Keratinocyte (primary cell): ENCODE measurements around the gene ZCCHC24. TPM values are rescaled to one million over a fixed set of nuclear protein-coding genes. Genes with fewer than 3 reads are reported as not detected.

Experiments used
- DNase-seq: peaks from one replicate; pipeline ENCODE4 v3.0.0-alpha.2; 2011; ENCODE audit warnings: low read depth, missing footprints, low spot score
- FAIRE-seq: peaks from 2 replicates; lab custom pipeline; 2011; peaks lifted over from hg19 to GRCh38; lab: Jason Lieb, UNC
- H2AFZ ChIP-seq: 2 replicates; pipeline ENCODE4 v1.6.0; 2012; ENCODE audit warnings: low read length, control low read depth, inconsistent platforms; ENCODE audit not compliant: control insufficient read depth
- H3K27ac ChIP-seq: 2 replicates; pipeline ENCODE4 v1.5.1; 2011; ENCODE audit warnings: low read length; ENCODE audit not compliant: control insufficient read depth, insufficient read depth
- H3K27me3 ChIP-seq: 3 replicates; pipeline ENCODE4 v1.6.0; 2011; ENCODE audit warnings: low read length; ENCODE audit not compliant: control insufficient read depth, insufficient read depth; ENCODE audit errors: extremely low read depth
- H3K36me3 ChIP-seq, 2 experiments: 2 replicates in 1 of 2; 3 replicates in 1 of 2; pipeline ENCODE4 v1.5.1; 2011; ENCODE audit warnings: low read length in 2 of 2, mild to moderate bottlenecking in 1 of 2; ENCODE audit not compliant: control insufficient read depth in 2 of 2, insufficient read depth in 2 of 2; ENCODE audit errors: extremely low read depth in 1 of 2
- H3K4me1 ChIP-seq: 3 replicates; pipeline ENCODE4 v1.5.1; 2011; ENCODE audit warnings: low read length; ENCODE audit not compliant: control insufficient read depth, insufficient read depth; ENCODE audit errors: extremely low read depth
- H3K4me2 ChIP-seq: 3 replicates; pipeline ENCODE4 v1.6.0; 2011; ENCODE audit warnings: low read depth, low read length; ENCODE audit not compliant: control insufficient read depth, insufficient read depth; ENCODE audit errors: extremely low read depth
- H3K4me3 ChIP-seq, 3 experiments: fragments of 200-600 bp in 1 of 3; sonication (generic) in 1 of 3; 2 replicates in 2 of 3; 3 replicates in 1 of 3; pipeline ENCODE4 v1.5.1; 2011 to 2016; ENCODE audit warnings: low read length in 3 of 3, mild to moderate bottlenecking in 3 of 3, control low read depth in 2 of 3, inconsistent platforms in 1 of 3, low read depth in 1 of 3, mixed read lengths in 1 of 3, mixed run types in 1 of 3, moderate library complexity in 1 of 3; ENCODE audit not compliant: control insufficient read depth in 2 of 3, insufficient read depth in 2 of 3; ENCODE audit errors: extremely low read depth in 1 of 3
- H3K79me2 ChIP-seq: 2 replicates; pipeline ENCODE4 v1.6.0; 2012; ENCODE audit warnings: low read length; ENCODE audit not compliant: control insufficient read depth, insufficient read depth
- H3K9ac ChIP-seq: 3 replicates; pipeline ENCODE4 v1.6.0; 2011; ENCODE audit warnings: low read length; ENCODE audit not compliant: control insufficient read depth, insufficient read depth; ENCODE audit errors: extremely low read depth
- H3K9me1 ChIP-seq: 3 replicates; pipeline ENCODE4 v1.6.0; 2011; ENCODE audit warnings: low read length; ENCODE audit not compliant: control insufficient read depth, insufficient read depth; ENCODE audit errors: extremely low read depth
- H3K9me3 ChIP-seq: 2 replicates; pipeline ENCODE4 v1.5.1; 2012; ENCODE audit warnings: low read depth, low read length; ENCODE audit not compliant: control insufficient read depth
- H4K20me1 ChIP-seq: 3 replicates; pipeline ENCODE4 v1.6.0; 2011; ENCODE audit warnings: low read length; ENCODE audit not compliant: control insufficient read depth, insufficient read depth; ENCODE audit errors: extremely low read depth
- EZH2 ChIP-seq: IDR thresholded peaks from one replicate; pipeline ENCODE4 v1.6.1; 2012; ENCODE audit warnings: inconsistent platforms, mild to moderate bottlenecking, low read length, moderate library complexity
- dilution Hi-C: fragments of 300-500 bp; cut with MboI; formaldehyde crosslinking; loops from one replicate; pipeline ENCODE4 v1.7.0; 2020; ENCODE audit warnings: low sequenced_read_pairs; ENCODE audit not compliant: extremely low pct_ligation_motif_present
- polyA plus RNA-seq, 5 experiments: library from polyadenylated mRNA; depleted of rRNA in 3 of 5; stranded (reverse) in 3 of 5; stranded (forward) in 1 of 5; unstranded in 1 of 5; fragments of >200 nt; gene quantifications; 1 replicate in 1 of 5; 2 replicates in 3 of 5; 3 replicates in 1 of 5; pipeline versions ENCODE4 v1.2.1 to v1.2.3, GENCODE V29; 2011 to 2012; ENCODE audit warnings: missing spikeins in 2 of 5, low read depth in 1 of 5, low replicate concordance in 1 of 5
- TF ChIP-seq, protein P1 (sequence below), 3 experiments: IDR thresholded peaks in 1 of 3; conservative IDR thresholded peaks in 1 of 3; optimal IDR thresholded peaks in 1 of 3; 2 replicates in 2 of 3; 3 replicates in 1 of 3; pipeline versions ENCODE3 to v1.5.1; 2011; ENCODE audit warnings: low read length in 3 of 3, mild to moderate bottlenecking in 3 of 3, moderate library complexity in 2 of 3, control low read depth in 1 of 3, inconsistent platforms in 1 of 3; ENCODE audit not compliant: insufficient read depth in 2 of 3; ENCODE audit errors: extremely low read depth in 1 of 3

Gene ZCCHC24
- polyA plus RNA-seq, 1 donor (not counting 4 experiments of a cell fraction or from before 2014, with no cell fraction given) = 0.96 TPM

GRCh38 chr10:79402951-79403350 lies 42.5 kb downstream of the ZCCHC24 start:
- Histone ChIP-seq H3K79me2 (no peaks in the 10 kb centered on the region), H2AFZ (no peak overlapping the region), H3K4me1 (no peaks in the 10 kb centered on the region), H3K27me3 (no peaks in the 10 kb centered on the region), H3K9ac (no peak overlapping the region), H3K27ac (no peak overlapping the region), H3K9me3 (no peaks in the 10 kb centered on the region), H3K36me3 (no peaks in the 10 kb centered on the region), H3K4me2 (no peak overlapping the region), H3K4me3 (no peak overlapping the region), H4K20me1 (no peaks in the 10 kb centered on the region), H3K9me1 (no peaks in the 10 kb centered on the region)
- dilution Hi-C loops = no loop called here
- TF ChIP-seq, protein P1, sequence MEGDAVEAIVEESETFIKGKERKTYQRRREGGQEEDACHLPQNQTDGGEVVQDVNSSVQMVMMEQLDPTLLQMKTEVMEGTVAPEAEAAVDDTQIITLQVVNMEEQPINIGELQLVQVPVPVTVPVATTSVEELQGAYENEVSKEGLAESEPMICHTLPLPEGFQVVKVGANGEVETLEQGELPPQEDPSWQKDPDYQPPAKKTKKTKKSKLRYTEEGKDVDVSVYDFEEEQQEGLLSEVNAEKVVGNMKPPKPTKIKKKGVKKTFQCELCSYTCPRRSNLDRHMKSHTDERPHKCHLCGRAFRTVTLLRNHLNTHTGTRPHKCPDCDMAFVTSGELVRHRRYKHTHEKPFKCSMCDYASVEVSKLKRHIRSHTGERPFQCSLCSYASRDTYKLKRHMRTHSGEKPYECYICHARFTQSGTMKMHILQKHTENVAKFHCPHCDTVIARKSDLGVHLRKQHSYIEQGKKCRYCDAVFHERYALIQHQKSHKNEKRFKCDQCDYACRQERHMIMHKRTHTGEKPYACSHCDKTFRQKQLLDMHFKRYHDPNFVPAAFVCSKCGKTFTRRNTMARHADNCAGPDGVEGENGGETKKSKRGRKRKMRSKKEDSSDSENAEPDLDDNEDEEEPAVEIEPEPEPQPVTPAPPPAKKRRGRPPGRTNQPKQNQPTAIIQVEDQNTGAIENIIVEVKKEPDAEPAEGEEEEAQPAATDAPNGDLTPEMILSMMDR (optimal IDR thresholded peaks at IDR 0.05 in 1 of 3, IDR thresholded peaks at IDR 0.05 in 1 of 3, conservative IDR thresholded peaks at IDR 0.05 in 1 of 3; ENCODE audit: extremely low read depth in 1 of 3, insufficient read depth in 2 of 3, low read length in 3 of 3) = no peak
- TF ChIP-seq EZH2 = no peak
- DNase-seq = no peak
- no peak for FAIRE-seq

DNA sequence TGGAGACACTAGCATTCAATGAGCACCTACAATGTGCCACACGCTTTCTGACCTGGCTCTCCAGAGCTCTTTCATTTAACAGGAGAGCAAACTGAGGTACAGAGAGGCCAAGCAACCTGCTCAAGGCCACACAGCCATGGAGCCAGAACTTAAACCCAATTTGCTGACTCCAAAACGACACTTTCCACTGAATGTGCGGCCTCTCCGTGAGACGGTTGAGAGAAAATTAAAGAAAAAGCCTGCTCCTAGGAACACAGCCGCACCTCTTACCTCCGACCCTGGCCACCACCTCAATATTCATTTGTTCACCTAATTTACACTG lies 42.8 kb downstream of the ZCCHC24 start:
- H3K9ac ChIP-seq = no peak overlapping the region
- no peak for DNase-seq
- no peaks in the 10 kb centered on the region for H3K4me1 ChIP-seq
- H3K4me3 ChIP-seq = no peak overlapping the region
- H3K36me3 ChIP-seq = no peaks in the 10 kb centered on the region
- H3K4me2 ChIP-seq = no peak overlapping the region
- no peaks in the 10 kb centered on the region for H3K27me3 ChIP-seq
- H2AFZ ChIP-seq = no peak overlapping the region
- no peak for TF ChIP-seq EZH2
- TF ChIP-seq, protein P1 (optimal IDR thresholded peaks at IDR 0.05 in 1 of 3, IDR thresholded peaks at IDR 0.05 in 1 of 3, conservative IDR thresholded peaks at IDR 0.05 in 1 of 3; ENCODE audit: extremely low read depth in 1 of 3, insufficient read depth in 2 of 3, low read length in 3 of 3) = no peak
- H4K20me1 ChIP-seq = no peaks in the 10 kb centered on the region
- dilution Hi-C loops = no loop called here
- no peaks in the 10 kb centered on the region for H3K79me2 ChIP-seq
- no peaks in the 10 kb centered on the region for H3K9me1 ChIP-seq
- H3K27ac ChIP-seq = no peak overlapping the region
- FAIRE-seq = no peak
- no peaks in the 10 kb centered on the region for H3K9me3 ChIP-seq
